Liver (tissue), 3 donors: ENCODE measurements around the gene DNAJC7.

Experiments used
- CTCF ChIP-seq: fragments of 150-350 bp; IDR thresholded peaks from 2 replicates; pipeline ENCODE4 v1.5.1; 2017; ENCODE audit warnings: improper control_type of control experiment, low read depth, low read length; ENCODE audit not compliant: missing input control
- FOXA1 ChIP-seq: IDR thresholded peaks from 2 replicates; pipeline ENCODE4 v1.6.1; 2016; ENCODE audit warnings: antibody characterized with exemption
- GABPA ChIP-seq, 2 donors: IDR thresholded peaks in 1 of 2; conservative IDR thresholded peaks in 1 of 2; 2 replicates each; pipeline ENCODE4 v1.6.1; 2016; ENCODE audit warnings: antibody characterized with exemption in 2 of 2, mild to moderate bottlenecking in 1 of 2, moderate library complexity in 1 of 2
- JUND ChIP-seq, 2 donors: IDR thresholded peaks; 2 replicates each; pipeline ENCODE4 v1.6.1; 2016; ENCODE audit warnings: antibody characterized with exemption in 2 of 2
- RAD21 ChIP-seq, 2 donors: IDR thresholded peaks; 2 replicates each; pipeline ENCODE4 v1.6.1; 2016; ENCODE audit warnings: antibody characterized with exemption in 2 of 2, mild to moderate bottlenecking in 2 of 2
- REST ChIP-seq: IDR thresholded peaks from 2 replicates; pipeline ENCODE4 v1.6.1; 2016; ENCODE audit warnings: antibody characterized with exemption, mild to moderate bottlenecking
- SP1 ChIP-seq: IDR thresholded peaks from 2 replicates; pipeline ENCODE4 v1.6.1; 2018; ENCODE audit warnings: antibody characterized with exemption, mild to moderate bottlenecking
- TAF1 ChIP-seq: conservative IDR thresholded peaks from 2 replicates; pipeline ENCODE4 v1.6.1; 2016; ENCODE audit warnings: antibody characterized with exemption, mild to moderate bottlenecking
- YY1 ChIP-seq: IDR thresholded peaks from 2 replicates; pipeline ENCODE4 v1.6.1; 2016; ENCODE audit warnings: antibody characterized with exemption, mild to moderate bottlenecking
- ZBTB33 ChIP-seq: IDR thresholded peaks from 2 replicates; pipeline ENCODE4 v1.6.1; 2016; ENCODE audit warnings: antibody characterized with exemption
- TF ChIP-seq, protein P1 (sequence below): IDR thresholded peaks from 2 replicates; pipeline ENCODE4 v1.6.1; 2016; ENCODE audit warnings: antibody characterized with exemption
- TF ChIP-seq, protein P2 (sequence below): IDR thresholded peaks from 2 replicates; pipeline ENCODE4 v1.6.1; 2016; ENCODE audit warnings: antibody characterized with exemption
- donor health status: healthy.
- donor health status: healthy.

DNA sequence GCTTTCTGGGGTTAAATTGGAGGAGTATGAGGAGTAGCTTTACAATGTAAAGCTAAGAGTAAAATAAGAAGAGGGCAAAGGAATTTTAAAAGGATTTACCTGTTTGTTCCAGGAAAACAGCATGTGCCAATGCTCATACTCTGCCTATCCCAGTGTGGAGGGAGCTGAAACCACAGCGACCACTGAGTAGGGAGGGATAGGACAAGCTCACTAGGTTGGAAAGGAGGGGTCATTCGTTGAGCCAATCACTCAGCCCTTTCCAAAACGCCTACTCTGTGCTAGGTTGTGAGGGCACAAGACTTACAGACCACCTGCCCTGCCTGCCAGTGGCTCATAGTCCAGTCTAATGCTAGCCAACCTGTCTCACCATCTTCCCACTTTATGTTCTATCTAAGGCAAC, 1.1 kb upstream of the DNAJC7 start:
- TF ChIP-seq CTCF (no peak), YY1 (no peak), REST (no peak), SP1 (no peak), ZBTB33 (no peak), TAF1 (no peak), RAD21 (IDR thresholded peaks at IDR 0.05) (no peak), FOXA1 (no peak), JUND (IDR thresholded peaks at IDR 0.05) (no peak), GABPA (IDR thresholded peaks at IDR 0.05 in 1 of 2, conservative IDR thresholded peaks at IDR 0.05 in 1 of 2) (no peak)
- TF ChIP-seq, protein P1, sequence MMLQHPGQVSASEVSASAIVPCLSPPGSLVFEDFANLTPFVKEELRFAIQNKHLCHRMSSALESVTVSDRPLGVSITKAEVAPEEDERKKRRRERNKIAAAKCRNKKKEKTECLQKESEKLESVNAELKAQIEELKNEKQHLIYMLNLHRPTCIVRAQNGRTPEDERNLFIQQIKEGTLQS = no peak
- TF ChIP-seq, protein P2, sequence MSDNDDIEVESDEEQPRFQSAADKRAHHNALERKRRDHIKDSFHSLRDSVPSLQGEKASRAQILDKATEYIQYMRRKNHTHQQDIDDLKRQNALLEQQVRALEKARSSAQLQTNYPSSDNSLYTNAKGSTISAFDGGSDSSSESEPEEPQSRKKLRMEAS = no peak
